GM19328 (cell line): ENCODE data around the gene PHLDA3.
"Not testable (repeated sequence)": the region's sequence is repeated elsewhere in the genome, so short reads cannot be mapped to it uniquely, and the experiment has no call there.

ENCODE experiments used
- ATAC-seq: cut with Tn5 transposase; IDR thresholded peaks from one replicate; pipeline ENCODE4 v1.9.1; 2021; ENCODE audit warnings: mild to moderate bottlenecking, moderate library complexity; ENCODE audit not compliant: unreplicated experiment

The PHLDA3 gene

GRCh38 chr1:201504179-201504631 is 35.2 kb upstream of the PHLDA3 start:
- ATAC-seq = no peak

- ATAC-seq = no peak
These were observed 34.6 kb upstream of the PHLDA3 start for GRCh38 chr1:201503397-201504176.

GRCh38 chr1:201502511-201502857 is 33.5 kb upstream of the PHLDA3 start:
- ATAC-seq = no peak

- no peak for ATAC-seq
These were observed 33.0 kb upstream of the PHLDA3 start for GRCh38 chr1:201501812-201502510.

- ATAC-seq = no peak
These were observed 32.2 kb upstream of the PHLDA3 start for GRCh38 chr1:201501144-201501543.

- ATAC-seq = no peak
These were observed 31.7 kb upstream of the PHLDA3 start for GRCh38 chr1:201500670-201501120.

GRCh38 chr1:201499795-201500669 is 31.0 kb upstream of the PHLDA3 start:
- no peak for ATAC-seq

GRCh38 chr1:201499191-201499590 is 30.2 kb upstream of the PHLDA3 start:
- ATAC-seq = no peak

- ATAC-seq = no peak
These were observed 29.6 kb upstream of the PHLDA3 start for GRCh38 chr1:201498621-201499020.

- no peak for ATAC-seq
These were observed 29.0 kb upstream of the PHLDA3 start for GRCh38 chr1:201497935-201498509.

GRCh38 chr1:201496296-201496690 is 27.3 kb upstream of the PHLDA3 start:
- no peak for ATAC-seq

GRCh38 chr1:201495551-201496295 is 26.7 kb upstream of the PHLDA3 start:
- no peak for ATAC-seq

GRCh38 chr1:201493757-201494617 is 25.0 kb upstream of the PHLDA3 start:
- no peak for ATAC-seq

- not testable (repeated sequence) for ATAC-seq
These were observed 24.2 kb upstream of the PHLDA3 start for GRCh38 chr1:201493026-201493656.

GRCh38 chr1:201491896-201492511 is 23.0 kb upstream of the PHLDA3 start:
- ATAC-seq = no peak

GRCh38 chr1:201490708-201491131 is 21.7 kb upstream of the PHLDA3 start:
- no peak for ATAC-seq

- ATAC-seq = no peak
These were observed 20.8 kb upstream of the PHLDA3 start for GRCh38 chr1:201489643-201490261.
